CD4-positive, alpha-beta T cell treated with Interleukin-4 for 1 hour (primary cell): ENCODE results near the gene COMMD10.
A peak's percentile ranks its signal among the peaks of the same experiment; 100 is the strongest.
"Not testable (repeated sequence)": the region's sequence is repeated elsewhere in the genome, so short reads cannot be mapped to it uniquely, and the experiment has no call there.

Experiments used
- DNase-seq, 2 donors: peaks; one replicate each; pipeline ENCODE4 v3.0.0-alpha.2; 2020 to 2022

The COMMD10 gene

GRCh38 chr5:116098998-116099397 is 14.2 kb downstream of the COMMD10 start:
- no peak for DNase-seq

GRCh38 chr5:116104941-116105340 is 20.1 kb downstream of the COMMD10 start:
- DNase-seq: not testable (repeated sequence)

GRCh38 chr5:116115163-116115562 is 30.3 kb downstream of the COMMD10 start:
- no peak for DNase-seq

- no peak for DNase-seq
Measured at GRCh38 chr5:116130471-116130870, 45.6 kb downstream of the COMMD10 start.

GRCh38 chr5:116130976-116131375 is 46.2 kb downstream of the COMMD10 start:
- DNase-seq: no peak

- no peak for DNase-seq
Measured at GRCh38 chr5:116133281-116133680, 48.5 kb downstream of the COMMD10 start.

- peak; percentile 30 to 54 for DNase-seq
Measured at GRCh38 chr5:116135344-116135743, 50.5 kb downstream of the COMMD10 start.

- peak in 1 of 2 donors; percentile 64 for DNase-seq
Measured at GRCh38 chr5:116137544-116138378, 52.9 kb downstream of the COMMD10 start.

- no peak for DNase-seq
Measured at GRCh38 chr5:116142495-116142894, 57.7 kb downstream of the COMMD10 start.

- no peak for DNase-seq
Measured at GRCh38 chr5:116144103-116144502, 59.3 kb downstream of the COMMD10 start.

GRCh38 chr5:116144991-116145390 is 60.2 kb downstream of the COMMD10 start:
- DNase-seq: no peak

- DNase-seq: no peak
Measured at GRCh38 chr5:116145416-116145815, 60.6 kb downstream of the COMMD10 start.

- DNase-seq: no peak
Measured at GRCh38 chr5:116152169-116152568, 67.3 kb downstream of the COMMD10 start.

- DNase-seq: no peak
Measured at GRCh38 chr5:116153687-116154174, 68.9 kb downstream of the COMMD10 start.

GRCh38 chr5:116154252-116154651 is 69.4 kb downstream of the COMMD10 start:
- DNase-seq: no peak

- DNase-seq: no peak
Measured at GRCh38 chr5:116154931-116155330, 70.1 kb downstream of the COMMD10 start.

GRCh38 chr5:116157902-116158301 is 73.1 kb downstream of the COMMD10 start:
- DNase-seq: no peak

- no peak for DNase-seq
Measured at GRCh38 chr5:116159006-116159405, 74.2 kb downstream of the COMMD10 start.

- DNase-seq: no peak
Measured at GRCh38 chr5:116174111-116174510, 89.3 kb downstream of the COMMD10 start.

GRCh38 chr5:116176121-116176520 is 91.3 kb downstream of the COMMD10 start:
- DNase-seq: no peak

GRCh38 chr5:116178925-116179324 is 94.1 kb downstream of the COMMD10 start:
- DNase-seq: no peak

GRCh38 chr5:116209166-116209565 is 124.3 kb downstream of the COMMD10 start:
- DNase-seq: no peak

GRCh38 chr5:116212225-116212624 is 127.4 kb downstream of the COMMD10 start:
- DNase-seq: no peak

GRCh38 chr5:116216246-116216645 is 131.4 kb downstream of the COMMD10 start:
- DNase-seq: no peak
